HEK293 (cell line): Measurements from ENCODE around the gene SCYGR3.

Source experiments
- CTCF ChIA-PET: fragments of 350-600 bp; formaldehyde crosslinking; extraction: SDS; loops from one replicate; lab custom pipeline; 2021; ENCODE audit warnings: antibody characterized with exemption; lab: Yijun Ruan, JAX
- POLR2A ChIA-PET: fragments of 300-600 bp; formaldehyde crosslinking; extraction: SDS; loops from one replicate; lab custom pipeline; 2020; ENCODE audit warnings: antibody characterized with exemption, inconsistent platforms; lab: Yijun Ruan, JAX
- H3K27ac ChIP-seq: fragments of 200-500 bp; sonication (Bioruptor generic); 2 replicates; pipeline ENCODE4 v1.5.1; 2014; ENCODE audit warnings: low read depth, low read length, control low read depth, inconsistent platforms; ENCODE audit errors: extremely low read depth
- H3K36me3 ChIP-seq, 2 experiments: fragments of 200-500 bp in 1 of 2; sonication (Bioruptor generic) in 1 of 2; 1 replicate in 1 of 2; 2 replicates in 1 of 2; pipeline ENCODE4 v1.5.1; 2014 to 2017; ENCODE audit warnings: inconsistent platforms in 2 of 2, low read length in 2 of 2; ENCODE audit not compliant: control insufficient read depth in 2 of 2, insufficient read depth in 1 of 2
- H3K4me1 ChIP-seq: fragments of 200-500 bp; sonication (Bioruptor generic); 2 replicates; pipeline ENCODE4 v1.5.1; 2014; ENCODE audit warnings: mild to moderate bottlenecking, low read length, inconsistent platforms; ENCODE audit not compliant: control insufficient read depth, insufficient read depth
- H3K4me3 ChIP-seq: 2 replicates; pipeline ENCODE4 v1.5.1; 2011; ENCODE audit warnings: low read depth, mild to moderate bottlenecking, control low read depth, low read length, moderate library complexity
- H3K9me3 ChIP-seq: fragments of 200-500 bp; sonication (Bioruptor generic); 2 replicates; pipeline ENCODE4 v1.5.1; 2014; ENCODE audit warnings: low read depth, low read length, inconsistent platforms; ENCODE audit not compliant: control insufficient read depth, insufficient read depth
- BCL11B ChIP-seq: fragments of 450-650 bp; formaldehyde crosslinking; IDR thresholded peaks from 2 replicates; pipeline ENCODE4 v1.5.1; 2016; ENCODE audit warnings: low read depth, missing biosample characterization, missing genetic modification characterization
- KLF1 ChIP-seq: fragments of 450-650 bp; formaldehyde crosslinking; IDR thresholded peaks from 2 replicates; pipeline ENCODE4 v1.5.1; 2016; ENCODE audit warnings: missing biosample characterization, missing genetic modification characterization
- SETDB1 ChIP-seq: IDR thresholded peaks from one replicate; pipeline ENCODE4 v1.6.1; 2017; ENCODE audit warnings: mild to moderate bottlenecking, low read length, moderate library complexity, mixed read lengths; ENCODE audit not compliant: insufficient read length
- ZBTB1 ChIP-seq: fragments of 450-650 bp; formaldehyde crosslinking; IDR thresholded peaks from 2 replicates; pipeline ENCODE4 v1.5.1; 2016; ENCODE audit warnings: missing biosample characterization, missing genetic modification characterization
- ZBTB8A ChIP-seq: fragments of 450-650 bp; formaldehyde crosslinking; IDR thresholded peaks from 2 replicates; pipeline ENCODE4 v1.5.1; 2016; ENCODE audit warnings: missing biosample characterization, missing genetic modification characterization
- ZFP41 ChIP-seq: fragments of 450-650 bp; formaldehyde crosslinking; IDR thresholded peaks from 2 replicates; pipeline ENCODE4 v1.5.1; 2016; ENCODE audit warnings: missing biosample characterization, missing genetic modification characterization, borderline replicate concordance
- ZNF132 ChIP-seq: fragments of 450-650 bp; formaldehyde crosslinking; IDR thresholded peaks from 2 replicates; pipeline ENCODE4 v1.5.1; 2017; ENCODE audit warnings: missing biosample characterization, missing genetic modification characterization, borderline replicate concordance
- ZNF184 ChIP-seq: fragments of 450-650 bp; IDR thresholded peaks from 2 replicates; pipeline ENCODE4 v1.5.1; 2018; ENCODE audit warnings: missing biosample characterization, mild to moderate bottlenecking, missing genetic modification characterization
- ZNF221 ChIP-seq: fragments of 450-650 bp; formaldehyde crosslinking; IDR thresholded peaks from 2 replicates; pipeline ENCODE4 v1.5.1; 2017; ENCODE audit warnings: missing biosample characterization, missing genetic modification characterization, borderline replicate concordance
- ZNF280C ChIP-seq: fragments of 450-650 bp; formaldehyde crosslinking; IDR thresholded peaks from 2 replicates; pipeline ENCODE4 v1.5.1; 2016; ENCODE audit warnings: missing biosample characterization, missing genetic modification characterization
- ZNF350 ChIP-seq: fragments of 450-650 bp; formaldehyde crosslinking; IDR thresholded peaks from 2 replicates; pipeline ENCODE4 v1.5.0; 2017; ENCODE audit warnings: missing biosample characterization, mild to moderate bottlenecking, missing genetic modification characterization
- ZNF354C ChIP-seq: fragments of 450-650 bp; formaldehyde crosslinking; IDR thresholded peaks from 2 replicates; pipeline ENCODE4 v1.5.1; 2016; ENCODE audit warnings: missing biosample characterization, missing genetic modification characterization, low read depth, borderline replicate concordance
- ZNF391 ChIP-seq: fragments of 450-650 bp; formaldehyde crosslinking; IDR thresholded peaks from 2 replicates; pipeline ENCODE4 v1.5.1; 2016; ENCODE audit warnings: low read depth, missing biosample characterization, missing genetic modification characterization, borderline replicate concordance
- ZNF529 ChIP-seq: fragments of 450-650 bp; formaldehyde crosslinking; IDR thresholded peaks from 2 replicates; pipeline ENCODE4 v1.5.1; 2017; ENCODE audit warnings: missing genetic modification characterization, missing biosample characterization; ENCODE audit not compliant: insufficient replicate concordance
- ZNF629 ChIP-seq: fragments of 450-650 bp; formaldehyde crosslinking; IDR thresholded peaks from 2 replicates; pipeline ENCODE4 v1.5.1; 2017; ENCODE audit warnings: missing biosample characterization, missing genetic modification characterization
- ZNF704 ChIP-seq: fragments of 450-650 bp; formaldehyde crosslinking; IDR thresholded peaks from 2 replicates; pipeline ENCODE4 v1.5.1; 2016; ENCODE audit warnings: missing biosample characterization, missing genetic modification characterization
- ZNF776 ChIP-seq: fragments of 450-650 bp; formaldehyde crosslinking; IDR thresholded peaks from 2 replicates; pipeline ENCODE4 v1.5.0; 2017; ENCODE audit warnings: missing biosample characterization, missing genetic modification characterization, borderline replicate concordance
- ZSCAN16 ChIP-seq: fragments of 450-650 bp; formaldehyde crosslinking; IDR thresholded peaks from 2 replicates; pipeline ENCODE4 v1.5.1; 2016; ENCODE audit warnings: missing biosample characterization, missing genetic modification characterization
- ZSCAN30 ChIP-seq: fragments of 450-650 bp; IDR thresholded peaks from 2 replicates; pipeline ENCODE4 v1.5.1; 2018; ENCODE audit warnings: missing biosample characterization, mild to moderate bottlenecking, missing genetic modification characterization, moderate library complexity
- TF ChIP-seq, protein P1 (sequence below): fragments of 450-650 bp; IDR thresholded peaks from 2 replicates; pipeline ENCODE4 v1.5.1; 2018; ENCODE audit warnings: missing biosample characterization, mild to moderate bottlenecking, missing genetic modification characterization
- TF ChIP-seq, protein P2 (sequence below): fragments of 450-650 bp; formaldehyde crosslinking; IDR thresholded peaks from 2 replicates; pipeline ENCODE4 v1.5.1; 2017; ENCODE audit warnings: missing biosample characterization, missing genetic modification characterization

Gene SCYGR3

GRCh38 chr2:227577555-227577954 lies 37.1 kb downstream of the SCYGR3 start:
- CTCF ChIA-PET = interaction anchor here (0.6 kb wide), 3 partner anchors 53 to 331 kb away, joined by 3 to 4 read pairs (median 3); no protein-coding TSS in a partner anchor
- H3K27ac ChIP-seq = no peak overlapping the region
- TF ChIP-seq ZSCAN30 (tag by site-specific recombination) = 0 out of 2 replicates have a peak, but pooled peaks have one; percentile 25
- no peak for TF ChIP-seq ZFP41 (tag by site-specific recombination)
- TF ChIP-seq ZNF221 (tag by site-specific recombination) = no peak

DNA sequence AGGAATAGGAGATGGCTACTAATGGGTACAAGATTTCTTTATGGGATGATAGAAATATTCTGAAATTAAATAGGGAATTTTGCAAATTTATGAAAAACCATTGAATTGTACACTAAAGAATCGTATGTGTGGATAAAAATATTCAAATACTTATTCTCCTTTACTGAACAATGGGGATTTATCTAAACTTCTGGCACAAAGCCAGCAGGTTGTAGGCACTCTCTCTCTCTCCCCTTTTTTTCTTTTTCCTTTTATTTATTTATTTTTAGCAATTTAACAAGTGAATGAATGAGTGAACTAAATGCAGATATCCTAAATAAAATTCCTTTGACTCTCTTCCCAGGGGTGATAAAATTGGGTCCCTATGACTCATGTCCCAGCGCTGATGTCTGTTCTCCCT lies 37.8 kb downstream of the SCYGR3 start:
- POLR2A ChIA-PET = no interaction called here
- no peak overlapping the region for H3K4me3 ChIP-seq
- TF ChIP-seq ZNF776 (tag by site-specific recombination) (no peak), ZNF350 (no peak), SETDB1 (no peak), ZSCAN16 (no peak), ZBTB1 (tag by site-specific recombination) (no peak), ZNF529 (tag by site-specific recombination) (no peak), ZNF629 (tag by site-specific recombination) (no peak), ZNF704 (tag by site-specific recombination) (no peak), KLF1 (tag by site-specific recombination) (no peak), ZNF132 (tag by site-specific recombination) (no peak), ZNF391 (tag by site-specific recombination) (no peak), ZNF354C (tag by site-specific recombination) (no peak), ZNF184 (tag by site-specific recombination) (no peak), BCL11B (no peak), ZNF280C (no peak), ZBTB8A (tag by site-specific recombination) (no peak)
- TF ChIP-seq, protein P1, sequence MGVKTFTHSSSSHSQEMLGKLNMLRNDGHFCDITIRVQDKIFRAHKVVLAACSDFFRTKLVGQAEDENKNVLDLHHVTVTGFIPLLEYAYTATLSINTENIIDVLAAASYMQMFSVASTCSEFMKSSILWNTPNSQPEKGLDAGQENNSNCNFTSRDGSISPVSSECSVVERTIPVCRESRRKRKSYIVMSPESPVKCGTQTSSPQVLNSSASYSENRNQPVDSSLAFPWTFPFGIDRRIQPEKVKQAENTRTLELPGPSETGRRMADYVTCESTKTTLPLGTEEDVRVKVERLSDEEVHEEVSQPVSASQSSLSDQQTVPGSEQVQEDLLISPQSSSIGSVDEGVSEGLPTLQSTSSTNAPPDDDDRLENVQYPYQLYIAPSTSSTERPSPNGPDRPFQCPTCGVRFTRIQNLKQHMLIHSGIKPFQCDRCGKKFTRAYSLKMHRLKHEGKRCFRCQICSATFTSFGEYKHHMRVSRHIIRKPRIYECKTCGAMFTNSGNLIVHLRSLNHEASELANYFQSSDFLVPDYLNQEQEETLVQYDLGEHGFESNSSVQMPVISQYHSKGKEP (tag by site-specific recombination) = no peak
- TF ChIP-seq, protein P2, sequence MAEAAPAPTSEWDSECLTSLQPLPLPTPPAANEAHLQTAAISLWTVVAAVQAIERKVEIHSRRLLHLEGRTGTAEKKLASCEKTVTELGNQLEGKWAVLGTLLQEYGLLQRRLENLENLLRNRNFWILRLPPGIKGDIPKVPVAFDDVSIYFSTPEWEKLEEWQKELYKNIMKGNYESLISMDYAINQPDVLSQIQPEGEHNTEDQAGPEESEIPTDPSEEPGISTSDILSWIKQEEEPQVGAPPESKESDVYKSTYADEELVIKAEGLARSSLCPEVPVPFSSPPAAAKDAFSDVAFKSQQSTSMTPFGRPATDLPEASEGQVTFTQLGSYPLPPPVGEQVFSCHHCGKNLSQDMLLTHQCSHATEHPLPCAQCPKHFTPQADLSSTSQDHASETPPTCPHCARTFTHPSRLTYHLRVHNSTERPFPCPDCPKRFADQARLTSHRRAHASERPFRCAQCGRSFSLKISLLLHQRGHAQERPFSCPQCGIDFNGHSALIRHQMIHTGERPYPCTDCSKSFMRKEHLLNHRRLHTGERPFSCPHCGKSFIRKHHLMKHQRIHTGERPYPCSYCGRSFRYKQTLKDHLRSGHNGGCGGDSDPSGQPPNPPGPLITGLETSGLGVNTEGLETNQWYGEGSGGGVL (tag by site-specific recombination) = no peak
- no peaks in the 10 kb centered on the region; the same call in 1 of the 2 replicates for H3K4me1 ChIP-seq
- no peaks in the 10 kb centered on the region for H3K9me3 ChIP-seq
- CTCF ChIA-PET = interaction anchor here (0.6 kb wide), 3 partner anchors 52 to 282 kb away, joined by 3 to 4 read pairs (median 3); no protein-coding TSS in a partner anchor
- no peaks in the 10 kb centered on the region for H3K36me3 ChIP-seq
- no peak overlapping the region for H3K27ac ChIP-seq

More at GRCh38 chr2:227577555-227577954, 37.1 kb downstream of the SCYGR3 start:
- POLR2A ChIA-PET = no interaction called here
- no peak overlapping the region for H3K4me3 ChIP-seq
- no peaks in the 10 kb centered on the region for H3K36me3 ChIP-seq
- no peaks in the 10 kb centered on the region for H3K9me3 ChIP-seq
- H3K4me1 ChIP-seq = no peaks in the 10 kb centered on the region; the same call in 1 of the 2 replicates
